Stimulated activated CD4-positive, alpha-beta T cell treated with anti-CD3 and anti-CD28 coated beads, TNF-alpha, amount 100 ng/mL, for 48 hours (primary cell): ENCODE results near the gene TTLL10.

Experiments
- DNase-seq, 3 donors: peaks; one replicate each; pipeline ENCODE4 v3.0.0-alpha.2; 2020; ENCODE audit warnings: low read depth in 3 of 3

TTLL10 gene

GRCh38 chr1:1173793-1174415 lies at the start of gene TTLL10:
TSS of gene TTLL10 (plus strand) at chr1:1173880. CDS start at chr1:1179216, 5,336 bp downstream.
- DNase-seq = no peak

- no peak for DNase-seq
These were observed 49.2 kb upstream of the TTLL10 start for GRCh38 chr1:1124508-1124785.

- DNase-seq = no peak
These were observed 48.7 kb upstream of the TTLL10 start for GRCh38 chr1:1124786-1125642.

GRCh38 chr1:1125945-1126344 lies 47.7 kb upstream of the TTLL10 start:
- DNase-seq = no peak

GRCh38 chr1:1127551-1128451 lies 45.9 kb upstream of the TTLL10 start:
- no peak for DNase-seq

GRCh38 chr1:1128454-1129139 lies 45.1 kb upstream of the TTLL10 start:
- no peak for DNase-seq

- no peak for DNase-seq
These were observed 44.3 kb upstream of the TTLL10 start for GRCh38 chr1:1129381-1129821.

- DNase-seq = no peak
These were observed 43.2 kb upstream of the TTLL10 start for GRCh38 chr1:1130206-1131120.

GRCh38 chr1:1132042-1132950 lies 41.4 kb upstream of the TTLL10 start:
- no peak for DNase-seq

- no peak for DNase-seq
These were observed 40.5 kb upstream of the TTLL10 start for GRCh38 chr1:1132956-1133750.

GRCh38 chr1:1134300-1134970 lies 39.2 kb upstream of the TTLL10 start:
- DNase-seq = no peak

GRCh38 chr1:1135339-1136136 lies 38.1 kb upstream of the TTLL10 start:
- no peak for DNase-seq

- DNase-seq = no peak
These were observed 37.0 kb upstream of the TTLL10 start for GRCh38 chr1:1136547-1137230.

- DNase-seq = peak in 2 of 3 donors; percentile 22 to 47
These were observed 36.2 kb upstream of the TTLL10 start for GRCh38 chr1:1137256-1138045.

GRCh38 chr1:1140673-1141072 lies 33.0 kb upstream of the TTLL10 start:
- DNase-seq = no peak
